Epithelial cell of proximal tubule (primary cell): ENCODE data around the gene TCEAL1. TPM values are rescaled to one million over a fixed set of nuclear protein-coding genes. Genes with fewer than 3 reads are reported as not detected.
"Not testable (repeated sequence)": the region's sequence is repeated elsewhere in the genome, so short reads cannot be mapped to it uniquely, and the experiment has no call there.

Experiments
- DNase-seq: peaks from one replicate; pipeline ENCODE4 v3.0.0-alpha.2; 2011; ENCODE audit warnings: low read depth
- H3K4me3 ChIP-seq: 2 replicates; pipeline ENCODE4 v1.5.1; 2011; ENCODE audit warnings: low read depth, mild to moderate bottlenecking, low read length
- CTCF ChIP-seq: conservative IDR thresholded peaks from 2 replicates; pipeline ENCODE4 v1.5.1; 2012; ENCODE audit warnings: low read depth, mild to moderate bottlenecking, low read length
- total RNA-seq: library from RNA; depleted of rRNA; stranded (reverse); fragments of >200 nt; gene quantifications from 2 replicates; pipeline ENCODE4 v1.2.3, GENCODE V29; 2015

Gene TCEAL1
- total RNA-seq, 1 donor from 2014 or later = 17.5 TPM

GRCh38 chrX:103637604-103638338 lies 9.0 kb downstream of the TCEAL1 start:
- no peak overlapping the region for H3K4me3 ChIP-seq
- no peak for TF ChIP-seq CTCF
- no peak for DNase-seq

GRCh38 chrX:103638479-103639346 lies 9.9 kb downstream of the TCEAL1 start:
- DNase-seq, H3K4me3 ChIP-seq: not testable (repeated sequence)

GRCh38 chrX:103640401-103641155 lies 11.8 kb downstream of the TCEAL1 start:
- DNase-seq = no peak
- no peak for TF ChIP-seq CTCF
- no peak overlapping the region for H3K4me3 ChIP-seq

GRCh38 chrX:103644125-103644524 lies 15.3 kb downstream of the TCEAL1 start:
- TF ChIP-seq CTCF = no peak
- no peak overlapping the region for H3K4me3 ChIP-seq
- DNase-seq = no peak

- TF ChIP-seq CTCF = no peak
- no peak overlapping the region for H3K4me3 ChIP-seq
- DNase-seq = no peak
Observed at GRCh38 chrX:103647630-103648029, 18.9 kb downstream of the TCEAL1 start.

GRCh38 chrX:103651151-103651773 lies 22.5 kb downstream of the TCEAL1 start:
- H3K4me3 ChIP-seq = no peak overlapping the region
- no peak for TF ChIP-seq CTCF
- no peak for DNase-seq

- not testable (repeated sequence) for H3K4me3 ChIP-seq, DNase-seq
Observed at GRCh38 chrX:103655230-103656000, 26.6 kb downstream of the TCEAL1 start.
